Neural progenitor cell (in vitro differentiated cells): ENCODE results near the gene CHPF.

Source experiments
- CTCF ChIP-seq: fragments of 200-600 bp; sonication (generic); IDR thresholded peaks from 2 replicates; pipeline ENCODE4 v1.5.1; 2017; ENCODE audit warnings: antibody characterized with exemption, mild to moderate bottlenecking
- EZH2 ChIP-seq: fragments of 200-600 bp; sonication (generic); IDR thresholded peaks from 2 replicates; pipeline ENCODE4 v1.6.1; 2017; ENCODE audit warnings: antibody characterized with exemption, mild to moderate bottlenecking, moderate library complexity
- EZH2phosphoT487 ChIP-seq: fragments of 200-600 bp; sonication (generic); IDR thresholded peaks from 2 replicates; pipeline ENCODE4 v1.6.1; 2017; ENCODE audit warnings: antibody characterized with exemption

GRCh38 chr2:219493086-219493485, 50.5 kb downstream of the CHPF start:
- no peak for TF ChIP-seq CTCF
- TF ChIP-seq EZH2phosphoT487: no peak
- no peak for TF ChIP-seq EZH2
